Pancreas (tissue), 10 donors: ENCODE results near the gene GPC6. TPM values are rescaled to one million over a fixed set of nuclear protein-coding genes. Genes with fewer than 3 reads are reported as not detected.

ENCODE experiments used
- ATAC-seq, 4 donors: fragments of 200-7000 bp; cut with Tn5 transposase; one replicate each; pipeline versions ENCODE4 v1.8.0 to v1.9.1; 2020; ENCODE audit warnings: mild to moderate bottlenecking in 4 of 4, moderate library complexity in 4 of 4
- DNase-seq, 6 donors: peaks; one replicate each; pipeline ENCODE4 v3.0.0-alpha.2; 2020
- FAIRE-seq: peaks from 2 replicates; lab custom pipeline; 2012; peaks lifted over from hg19 to GRCh38; lab: Jason Lieb, UNC
- H3K27ac ChIP-seq, 4 donors: fragments of 200-600 bp; sonication (generic); 1 replicate in 3 of 4; 2 replicates in 1 of 4; pipeline versions ENCODE4 v1.5.0 to v1.8.0; 2020
- H3K27me3 ChIP-seq, 4 donors: fragments of 200-600 bp; one replicate each; pipeline ENCODE4 v1.8.0; 2021
- H3K36me3 ChIP-seq, 3 donors: fragments of 200-600 bp; sonication (generic) in 1 of 3; one replicate each; pipeline versions ENCODE4 v1.5.0 to v1.8.0; 2020 to 2021
- H3K4me1 ChIP-seq, 3 donors: fragments of 200-600 bp; one replicate each; pipeline ENCODE4 v1.8.0; 2021
- H3K4me3 ChIP-seq, 4 donors: fragments of 200-600 bp; sonication (generic) in 2 of 4; one replicate each; pipeline versions ENCODE4 v1.5.0 to v1.8.0; 2020 to 2021
- H3K9me3 ChIP-seq, 4 donors: fragments of 200-600 bp; one replicate each; pipeline ENCODE4 v1.8.0; 2021
- CTCF ChIP-seq, 4 donors: fragments of 200-600 bp; sonication (generic) in 3 of 4; IDR thresholded peaks; one replicate each; pipeline versions ENCODE4 v1.5.0 to v1.8.0; 2021; ENCODE audit warnings: antibody characterized with exemption in 4 of 4
- WGBS, 2 donors: extraction: QIAGEN DNeasy Blood & Tissue Kit; methylation state at CpG; one replicate each; pipeline ENCODE4 v1.1.7; 2013; 5-methylcytosine and 5-hydroxymethylcytosine counted together
- intact Hi-C, 3 donors: fragments of 100-400 bp; cut with DNase I; formaldehyde crosslinking; loops; one replicate each; pipeline versions ENCODE4 v1.11.1 to v1.14.2; 2022
- polyA plus RNA-seq, 2 donors: library from polyadenylated mRNA; stranded (reverse); fragments of 200-250 nt; gene quantifications; one replicate each; pipeline ENCODE4 v1.2.3, GENCODE V29; 2013
- total RNA-seq, 6 donors: library from RNA; stranded (reverse); fragmentation: NEBNext Ultra II Directional in 4 of 6; extraction: Animal tissue kit (Norgen Biotek cat#: 25700) in 4 of 6; gene quantifications; one replicate each; pipeline versions ENCODE4 v1.2.1 to v1.2.4, GENCODE V29; 2021 to 2023
- donor health status: healthy with polysubstance abuse.
- donor health status: DM: no; HTN: no; CAD: no; lungs with moderate emphysema.
- donor health status: DM: no; HTN: no; CAD: no.
- donor health status: control.
- donor health status: control.
- donor health status: Bipolar disorder and iron deficiency.
- donor health status: DM: yes; HTN: yes; CAD: no.
- donor health status: DM: no; HTN: no; CAD: no.
- donor health status: DM: no; HTN: no; CAD: no.
- donor health status: DM: yes; HTN: yes; CAD: no.

GPC6 gene
- total and polyA plus RNA-seq, 8 donors: 0.23 to 3.3 (median 1.2) TPM

DNA sequence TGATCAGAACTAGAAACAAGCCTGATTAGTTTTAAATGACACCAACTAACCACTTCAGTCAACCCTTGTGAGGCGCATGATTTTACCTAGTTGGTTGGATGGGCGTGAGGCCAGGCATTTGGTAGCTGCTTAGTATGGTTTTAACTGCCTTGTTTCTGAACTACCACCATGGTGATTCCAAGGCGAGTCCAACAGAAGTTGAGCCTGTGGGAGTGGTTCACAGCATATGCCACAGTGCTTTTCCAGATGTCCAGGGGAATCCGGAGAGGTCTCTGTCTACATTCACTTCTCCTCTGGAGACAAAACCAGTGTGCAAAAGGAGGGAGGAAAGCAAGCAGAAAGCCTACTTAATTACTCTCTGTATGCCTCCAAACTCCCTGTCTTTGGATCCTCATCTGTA lies 524.1 kb downstream of the GPC6 start:
- WGBS, 2 donors: 86 to 88% methylated on average over 4 of the region's 4 CpGs
- ATAC-seq (no peak), DNase-seq (no peak), FAIRE-seq (no peak)
- intact Hi-C loops: no loop called here
- Histone ChIP-seq H3K4me1 (no peaks in the 10 kb centered on the region), H3K9me3 (no peaks in the 10 kb centered on the region), H3K36me3 (no peaks in the 10 kb centered on the region), H3K27me3 (no peaks in the 10 kb centered on the region), H3K4me3 (no peak overlapping the region), H3K27ac (no peak overlapping the region)
- TF ChIP-seq CTCF (IDR thresholded peaks at IDR 0.05): no peak

- no peaks in the 10 kb centered on the region for H3K36me3 ChIP-seq
- no peaks in the 10 kb centered on the region for H3K9me3 ChIP-seq
- no peak overlapping the region for H3K27ac ChIP-seq
- ATAC-seq: no peak
- no peaks in the 10 kb centered on the region for H3K27me3 ChIP-seq
- intact Hi-C loops: no loop called here
- H3K4me3 ChIP-seq: no peak overlapping the region
- no peak for FAIRE-seq
- H3K4me1 ChIP-seq: no peaks in the 10 kb centered on the region
- no peak for DNase-seq
- no peak for TF ChIP-seq CTCF (IDR thresholded peaks at IDR 0.05)
Measured at GRCh38 chr13:93751117-93751516, 524.5 kb downstream of the GPC6 start.

- no peaks in the 10 kb centered on the region for H3K9me3 ChIP-seq
- no peak for DNase-seq
- no peak for TF ChIP-seq CTCF (IDR thresholded peaks at IDR 0.05)
- ATAC-seq: no peak
- H3K27ac ChIP-seq: no peak overlapping the region
- WGBS, 2 donors: 84 to 89% methylated on average over 4 of the region's 4 CpGs
- no peaks in the 10 kb centered on the region for H3K27me3 ChIP-seq
- H3K4me3 ChIP-seq: no peak overlapping the region
- FAIRE-seq: no peak
- intact Hi-C loops: no loop called here
- H3K4me1 ChIP-seq: no peaks in the 10 kb centered on the region
- no peaks in the 10 kb centered on the region for H3K36me3 ChIP-seq
Measured at GRCh38 chr13:93752541-93752940, 525.9 kb downstream of the GPC6 start.

GRCh38 chr13:93753639-93754038 lies 527.0 kb downstream of the GPC6 start:
- Histone ChIP-seq H3K9me3 (no peaks in the 10 kb centered on the region), H3K4me1 (no peaks in the 10 kb centered on the region), H3K36me3 (no peaks in the 10 kb centered on the region), H3K4me3 (no peak overlapping the region), H3K27ac (no peak overlapping the region), H3K27me3 (no peaks in the 10 kb centered on the region)
- intact Hi-C loops: no loop called here
- FAIRE-seq (no peak), DNase-seq (no peak), ATAC-seq (no peak)
- TF ChIP-seq CTCF (IDR thresholded peaks at IDR 0.05): no peak

DNA sequence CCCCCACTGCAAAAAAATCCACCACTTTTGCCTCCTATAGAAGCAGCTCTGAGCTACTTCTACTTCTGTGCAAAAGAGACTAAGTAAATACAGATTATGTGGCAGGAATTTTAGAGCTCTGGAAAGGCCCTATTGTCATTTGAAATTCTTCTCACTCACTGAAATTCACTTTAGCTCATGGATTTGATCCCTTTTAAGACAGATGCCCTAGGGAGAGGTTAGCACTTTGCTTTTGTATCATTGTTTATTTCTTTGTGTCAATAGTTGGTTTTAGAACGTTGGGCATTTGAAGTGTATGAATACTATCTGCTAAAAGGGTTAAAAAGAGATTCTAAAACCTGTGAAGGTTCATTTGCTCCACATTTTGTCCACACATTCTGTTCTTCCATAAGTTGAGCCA lies 528.7 kb downstream of the GPC6 start:
- Histone ChIP-seq H3K36me3 (no peaks in the 10 kb centered on the region), H3K4me1 (no peaks in the 10 kb centered on the region), H3K27ac (no peak overlapping the region), H3K4me3 (no peak overlapping the region), H3K9me3 (no peaks in the 10 kb centered on the region), H3K27me3 (no peaks in the 10 kb centered on the region)
- ATAC-seq (no peak), DNase-seq (no peak), FAIRE-seq (no peak)
- 37 to 38% methylated on average over 1 of the region's 1 CpG for WGBS, 2 donors
- TF ChIP-seq CTCF (IDR thresholded peaks at IDR 0.05): no peak
- intact Hi-C loops: no loop called here
